HK-2 (cell line): ENCODE data around the gene ERF.
A peak's percentile ranks its signal among the peaks of the same experiment; 100 is the strongest.

ENCODE experiments used
- DNase-seq: peaks from one replicate; pipeline ENCODE4 v3.0.0-alpha.2; 2018; ENCODE audit not compliant: unreplicated experiment

Gene ERF

DNA sequence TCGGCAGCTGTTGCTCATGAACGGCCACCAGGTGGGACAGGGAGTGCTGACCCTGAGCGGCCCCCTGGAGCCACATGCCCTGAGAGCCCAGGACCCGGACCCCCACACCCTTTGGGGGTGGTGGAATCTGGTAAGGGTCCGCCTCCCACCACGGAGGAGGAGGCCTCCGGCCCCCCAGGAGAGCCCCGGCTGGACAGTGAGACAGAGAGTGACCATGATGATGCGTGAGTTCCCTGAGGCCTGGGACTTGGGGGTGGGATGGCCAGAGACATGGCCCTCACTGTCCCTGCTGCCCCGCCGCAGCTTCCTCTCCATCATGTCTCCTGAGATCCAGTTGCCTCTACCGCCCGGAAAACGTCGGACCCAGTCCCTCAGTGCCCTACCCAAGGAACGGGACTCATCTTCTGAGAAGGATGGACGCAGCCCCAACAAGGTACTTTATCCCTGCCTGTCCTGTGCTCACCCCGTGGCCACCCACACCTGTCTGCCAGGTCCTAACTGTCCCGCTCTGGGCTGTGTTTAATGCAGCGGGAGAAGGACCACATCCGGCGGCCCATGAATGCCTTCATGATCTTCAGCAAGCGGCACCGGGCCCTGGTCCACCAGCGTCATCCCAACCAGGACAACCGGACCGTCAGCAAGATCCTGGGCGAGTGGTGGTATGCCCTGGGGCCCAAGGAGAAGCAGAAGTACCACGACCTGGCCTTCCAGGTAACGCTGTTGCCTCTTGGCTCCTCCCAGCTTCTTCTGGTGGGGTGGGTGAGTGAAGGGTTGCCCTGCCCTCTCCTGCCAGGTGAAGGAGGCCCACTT lies 32.3 kb upstream of the ERF start:
- no peak for DNase-seq

DNA sequence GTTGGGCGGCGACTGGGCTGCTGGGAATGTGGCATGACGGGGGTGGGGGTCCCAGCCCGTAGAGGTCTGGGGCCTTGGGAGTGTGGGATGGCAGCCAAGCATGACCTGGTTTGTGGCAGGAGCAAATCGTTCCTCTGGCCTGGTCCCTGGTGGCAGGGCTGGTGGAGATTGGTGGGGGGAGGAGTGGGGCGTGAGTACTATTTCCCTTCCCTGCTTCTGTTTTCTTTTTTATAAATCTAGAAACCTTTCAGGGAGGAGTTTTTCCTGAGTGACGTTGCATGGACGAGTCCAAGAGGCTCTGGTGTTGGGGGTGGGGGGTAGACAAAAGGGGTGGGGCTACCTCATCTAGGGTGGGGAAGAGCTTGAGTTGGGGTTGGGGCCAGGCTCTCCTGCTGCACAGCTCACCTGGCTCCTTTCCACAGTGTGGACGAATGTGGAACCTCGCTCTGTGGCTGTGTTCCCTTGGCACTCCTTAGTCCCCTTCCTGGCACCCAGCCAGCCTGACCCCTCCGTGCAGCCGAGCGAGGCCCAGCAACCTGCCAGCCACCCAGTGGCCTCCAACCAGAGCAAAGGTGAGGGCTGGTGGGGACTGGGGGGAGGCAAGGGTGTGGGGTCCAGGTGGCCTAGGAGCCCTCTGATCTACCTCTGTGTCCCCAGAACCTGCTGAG lies 31.6 kb upstream of the ERF start:
- DNase-seq = no peak

DNA sequence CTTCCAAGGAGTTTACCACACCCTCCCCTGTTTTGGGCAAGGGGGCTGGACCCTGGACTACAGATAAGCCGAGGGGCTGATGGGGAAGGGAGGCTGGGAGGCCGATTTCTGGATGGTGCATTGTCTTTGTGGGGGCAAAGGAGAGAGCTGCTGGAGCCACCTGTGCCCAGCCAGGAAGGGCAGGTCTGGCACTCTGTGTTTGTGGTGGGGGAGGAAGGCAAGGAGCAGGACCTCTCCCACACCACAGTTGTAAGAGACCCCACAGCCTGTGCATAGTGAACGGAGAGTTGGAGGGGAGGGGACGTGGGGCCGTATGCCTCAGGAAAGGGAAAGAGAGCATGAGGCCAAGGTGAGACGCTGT lies 31.0 kb upstream of the ERF start:
- no peak for DNase-seq

DNA sequence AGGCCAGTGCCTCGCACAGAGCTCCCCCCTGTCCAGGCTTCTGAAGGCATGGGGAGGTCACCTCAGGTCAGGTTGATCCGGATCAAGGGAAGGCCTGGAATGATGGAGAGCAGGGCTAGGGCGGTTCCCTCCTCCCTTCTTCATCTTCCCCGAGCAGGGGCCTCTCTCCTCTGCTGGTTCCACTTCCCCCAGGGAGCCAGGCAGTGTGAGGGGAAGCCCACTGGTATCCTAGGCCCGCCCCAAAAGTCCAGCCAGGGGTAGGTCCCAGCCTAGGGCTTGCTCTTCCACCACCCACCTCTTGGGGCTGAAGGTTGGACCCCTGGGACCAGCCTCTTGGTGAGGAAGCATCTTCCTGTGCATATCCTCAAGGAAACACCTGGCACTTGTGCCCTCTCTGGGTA lies 30.6 kb upstream of the ERF start:
- no peak for DNase-seq

DNA sequence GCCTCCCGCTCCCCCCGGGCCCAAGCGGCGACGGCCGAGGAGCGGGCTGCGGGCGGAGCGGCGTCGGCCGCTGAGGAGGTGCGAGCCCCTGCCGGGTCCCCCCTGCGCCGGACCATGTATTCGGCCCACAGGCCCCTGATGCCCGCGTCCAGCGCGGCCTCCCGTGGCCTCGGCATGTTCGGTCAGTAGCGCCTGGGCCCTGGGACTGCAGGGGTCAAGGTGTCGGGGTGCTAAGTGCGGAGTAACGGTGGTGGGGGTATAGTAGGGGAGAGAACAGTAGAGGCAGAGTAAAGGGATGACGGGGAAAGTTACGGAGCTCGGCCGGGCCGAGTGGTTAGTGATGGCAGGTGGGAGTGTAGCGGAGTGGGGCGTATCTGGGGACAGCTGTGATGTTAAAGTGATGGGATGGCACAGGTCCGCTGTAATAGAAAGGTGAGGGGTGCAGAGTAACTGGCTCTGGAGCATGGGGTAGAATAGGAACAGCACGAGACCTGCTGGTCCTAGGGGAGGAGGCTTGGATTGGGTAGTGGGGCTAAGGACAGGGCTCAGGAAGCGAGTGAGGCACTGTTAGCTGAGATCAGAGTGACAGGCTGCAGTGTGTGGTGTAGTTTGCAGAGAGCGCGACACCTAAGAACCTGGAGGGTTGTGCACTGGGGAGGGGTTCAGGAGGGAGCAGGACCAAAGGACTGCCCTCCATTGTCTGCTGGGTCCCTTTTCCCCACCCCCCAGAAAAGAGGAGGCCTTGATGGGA lies 29.8 kb upstream of the ERF start:
- no peak for DNase-seq

DNA sequence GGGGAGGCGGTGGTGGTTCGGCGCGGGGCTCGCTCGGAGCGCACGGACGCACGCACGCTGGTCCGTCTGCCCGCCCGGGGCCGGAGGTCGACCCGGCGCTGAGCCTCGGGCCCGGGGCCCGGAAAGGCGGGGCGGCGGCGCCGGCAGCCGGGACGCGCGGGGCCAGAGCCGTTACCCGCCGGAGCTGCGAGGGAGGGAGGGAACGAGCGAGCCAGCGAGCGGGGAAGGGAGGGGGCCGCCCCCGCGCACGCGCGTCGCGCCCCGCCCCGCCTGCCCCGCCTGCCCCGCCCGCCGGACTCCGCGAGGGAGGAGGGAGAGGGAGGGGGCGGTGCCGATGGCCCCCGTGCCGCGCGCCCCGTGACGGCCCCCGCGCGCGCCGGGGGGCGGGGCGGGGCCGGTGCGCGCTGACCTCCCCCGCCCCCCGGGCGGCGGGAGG lies 29.2 kb upstream of the ERF start:
- peak; percentile 85 for DNase-seq

DNA sequence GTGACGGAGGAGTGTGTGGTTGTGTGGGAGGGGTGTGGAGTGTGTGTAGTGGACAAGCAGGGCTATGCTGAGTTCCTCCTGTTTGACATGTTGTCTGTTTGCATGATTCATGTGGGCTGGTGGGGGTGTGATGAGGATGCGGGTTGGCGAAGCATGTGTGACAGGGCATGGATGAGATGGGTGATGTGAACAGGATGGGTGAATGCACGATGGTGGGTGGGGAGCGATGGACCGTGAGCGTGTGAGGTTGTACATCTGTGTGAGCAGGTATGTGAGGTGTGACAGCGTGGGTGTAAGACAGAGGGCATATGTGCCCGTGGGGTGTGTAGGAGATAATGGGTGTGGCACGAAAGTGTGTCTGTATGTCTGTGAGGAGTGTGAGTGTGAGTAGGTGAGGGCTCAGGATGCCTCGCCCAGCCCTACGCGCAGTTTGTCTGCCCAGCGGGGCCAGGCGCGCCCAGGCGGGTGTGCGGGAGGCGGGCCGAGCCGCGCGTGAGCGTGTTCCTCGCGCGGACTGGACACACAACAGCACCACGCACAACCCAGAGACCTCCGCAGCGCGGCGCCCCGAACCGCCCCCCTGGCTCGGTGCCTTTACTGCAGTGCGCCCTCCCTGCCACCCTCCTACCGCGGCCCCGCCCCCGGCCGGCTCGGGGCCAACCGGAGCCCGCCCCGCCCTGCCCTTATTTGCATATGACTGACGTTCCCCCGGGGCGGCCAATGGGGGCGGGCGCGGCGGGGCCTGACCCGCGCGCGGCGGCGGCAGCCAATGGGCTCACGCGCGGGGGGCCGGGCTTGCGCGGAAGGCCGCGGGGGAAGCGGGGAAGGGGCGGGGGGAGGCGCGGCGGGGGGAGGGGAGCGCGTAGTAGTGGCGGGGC lies 28.5 kb upstream of the ERF start:
- peak; percentile 92 for DNase-seq

DNA sequence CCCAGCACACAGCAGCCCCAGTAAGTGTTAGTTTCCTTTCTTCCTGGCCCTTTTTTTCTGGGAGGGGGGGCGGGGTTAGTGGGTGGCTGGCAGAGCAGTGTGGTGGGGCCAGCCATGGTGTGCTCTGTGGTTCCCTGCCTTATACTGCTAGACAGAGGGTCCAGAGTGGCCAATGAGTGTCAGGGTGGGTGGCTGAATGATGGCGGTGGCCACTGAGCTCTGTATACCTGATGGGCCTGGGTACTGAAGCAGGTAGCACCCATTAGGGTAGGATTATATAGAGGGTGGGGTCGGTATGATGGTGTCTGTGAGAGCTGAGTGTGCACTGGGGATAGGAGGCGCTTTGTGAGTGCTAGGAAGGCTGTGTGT lies 27.9 kb upstream of the ERF start:
- DNase-seq = peak; percentile 26

DNA sequence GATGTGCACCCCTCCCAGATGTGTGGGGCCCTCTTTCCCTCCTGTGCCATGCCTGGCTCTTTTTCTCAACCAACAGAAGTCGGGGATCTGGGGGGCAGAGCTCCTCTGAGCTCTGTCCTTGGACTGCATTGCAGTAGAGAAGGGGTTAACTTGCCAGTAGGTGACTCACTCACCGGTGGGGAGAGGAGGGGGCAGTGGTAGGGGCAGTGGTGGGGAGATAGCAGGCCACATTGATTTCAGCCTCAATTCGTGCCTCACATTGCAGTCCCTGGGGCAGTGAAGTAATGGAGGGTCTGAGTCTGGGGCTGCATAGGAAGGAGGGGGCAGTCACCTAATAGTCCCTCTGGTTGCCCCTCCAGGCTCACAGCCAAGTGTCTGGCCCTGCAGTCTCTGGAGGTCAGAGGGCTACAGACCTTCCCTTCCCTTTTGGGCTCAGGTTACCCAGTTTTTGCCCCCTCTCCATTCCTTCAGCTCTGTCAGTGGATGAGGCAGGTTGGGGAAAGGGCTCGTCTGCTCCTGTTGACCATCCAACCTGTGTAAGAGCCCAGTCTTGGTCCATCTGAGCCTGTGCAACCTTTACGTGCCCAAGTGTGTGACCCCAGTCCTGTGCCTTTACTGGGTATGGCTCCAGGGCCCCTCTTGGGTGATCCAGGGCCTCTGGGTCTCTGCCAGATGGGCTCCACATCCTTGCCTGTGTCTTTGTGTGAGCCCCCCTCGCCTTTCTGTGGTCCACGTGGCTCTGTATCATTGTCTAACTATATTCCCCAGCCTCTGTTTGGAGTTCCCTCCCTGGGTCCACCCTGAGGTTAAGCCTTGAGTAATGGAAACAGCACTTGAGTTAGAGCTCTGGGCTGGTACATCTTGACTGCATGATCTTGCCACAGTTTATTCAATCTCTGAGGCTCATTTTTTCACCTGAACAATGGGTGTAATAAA lies 27.2 kb upstream of the ERF start:
- DNase-seq = peak; percentile 52

DNA sequence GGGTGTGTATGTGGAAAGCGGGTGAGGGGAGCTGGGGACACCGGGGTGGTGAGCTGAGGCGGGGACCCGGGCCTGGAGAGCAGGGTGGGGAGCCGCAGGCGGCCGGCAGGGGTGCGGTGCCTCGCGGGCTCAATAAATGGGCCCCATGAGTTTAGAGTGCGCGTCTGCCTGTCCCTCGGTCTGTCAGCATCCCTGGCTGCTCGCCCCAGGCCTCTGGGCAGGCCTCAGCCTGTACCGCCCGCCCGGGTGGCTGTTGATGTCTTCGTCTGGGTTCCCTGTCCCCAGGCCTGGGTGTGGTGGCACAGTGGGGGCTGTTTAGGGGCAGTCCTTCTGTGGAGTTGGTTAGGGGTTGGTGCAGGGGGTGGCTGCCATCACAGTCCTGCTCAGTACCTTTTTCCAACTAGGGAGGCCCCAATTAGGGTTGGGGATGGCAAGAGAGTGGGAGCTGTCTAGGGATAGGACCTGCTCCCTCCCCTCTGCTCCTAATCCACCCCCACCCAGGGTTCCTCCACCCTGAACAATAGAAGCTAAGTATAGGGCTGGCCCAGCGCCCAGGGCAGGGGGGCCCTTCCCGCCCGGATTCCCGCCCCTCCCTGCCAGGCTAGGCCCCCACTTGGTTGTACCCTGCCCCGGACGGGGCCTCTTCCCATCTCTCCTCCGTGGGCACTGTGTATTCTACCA lies 26.4 kb upstream of the ERF start:
- DNase-seq = peak; percentile 49

DNA sequence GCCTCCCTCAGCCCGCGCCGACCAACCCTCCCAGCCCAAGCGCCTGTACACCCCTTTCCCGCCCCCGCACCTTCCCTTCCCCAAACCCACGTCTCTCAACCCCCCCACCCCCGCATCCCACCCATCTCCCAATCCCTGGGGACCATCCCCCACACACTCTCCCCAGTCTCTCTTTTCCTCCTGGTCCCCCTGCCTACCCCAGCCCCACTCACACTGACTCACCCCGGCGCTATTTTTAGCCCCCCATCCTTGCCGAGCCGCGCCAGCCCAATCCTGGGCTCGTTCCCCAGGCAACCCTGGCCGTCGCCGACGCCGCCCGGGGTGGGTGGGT lies 25.9 kb upstream of the ERF start:
- DNase-seq = peak; percentile 47

DNA sequence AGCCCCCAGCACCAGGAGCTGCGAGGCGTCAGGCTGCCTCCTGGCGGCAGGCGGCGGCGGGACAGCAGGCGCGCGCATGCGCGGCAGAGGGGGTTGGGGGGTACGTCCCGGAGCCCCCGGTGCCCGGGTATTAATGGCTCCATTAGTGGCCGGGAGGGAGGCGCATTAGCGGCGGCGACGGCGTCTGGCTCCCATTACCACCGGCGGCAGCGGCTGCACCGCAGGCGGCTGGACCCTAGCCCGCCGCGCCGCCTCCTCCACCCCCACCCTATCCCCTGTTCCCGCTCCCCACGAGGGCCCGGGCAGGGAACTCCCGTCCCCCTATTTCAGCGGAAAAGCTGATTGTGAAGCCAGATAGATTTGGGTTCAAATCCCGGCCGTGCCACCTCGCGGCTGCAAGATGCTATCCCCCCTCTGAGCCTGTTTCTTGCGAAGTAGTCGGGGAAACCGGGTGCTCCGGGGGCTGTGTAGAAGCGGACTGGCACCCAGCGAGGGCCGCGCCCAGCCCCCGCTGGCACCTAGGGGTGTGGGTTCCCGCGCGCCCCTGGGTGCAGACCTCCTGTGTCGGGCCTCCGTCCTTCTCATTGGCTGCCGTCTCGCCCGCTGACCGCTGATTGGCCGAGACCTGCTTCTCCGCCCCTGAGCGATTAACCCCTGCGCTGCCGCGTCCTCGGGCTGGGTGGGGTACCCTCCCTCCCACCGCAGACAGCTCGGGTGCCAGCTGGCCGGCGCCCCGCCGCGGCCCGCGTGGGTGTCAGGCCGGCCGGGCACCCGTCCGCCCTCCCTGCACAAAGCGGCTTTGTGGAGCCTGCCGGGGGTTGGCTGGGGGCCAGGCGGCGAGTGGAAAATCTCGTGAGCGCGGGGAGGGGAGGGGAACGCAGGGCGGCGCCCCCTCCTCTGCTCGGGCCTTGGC lies 25.2 kb upstream of the ERF start:
- DNase-seq = peak; percentile 94

DNA sequence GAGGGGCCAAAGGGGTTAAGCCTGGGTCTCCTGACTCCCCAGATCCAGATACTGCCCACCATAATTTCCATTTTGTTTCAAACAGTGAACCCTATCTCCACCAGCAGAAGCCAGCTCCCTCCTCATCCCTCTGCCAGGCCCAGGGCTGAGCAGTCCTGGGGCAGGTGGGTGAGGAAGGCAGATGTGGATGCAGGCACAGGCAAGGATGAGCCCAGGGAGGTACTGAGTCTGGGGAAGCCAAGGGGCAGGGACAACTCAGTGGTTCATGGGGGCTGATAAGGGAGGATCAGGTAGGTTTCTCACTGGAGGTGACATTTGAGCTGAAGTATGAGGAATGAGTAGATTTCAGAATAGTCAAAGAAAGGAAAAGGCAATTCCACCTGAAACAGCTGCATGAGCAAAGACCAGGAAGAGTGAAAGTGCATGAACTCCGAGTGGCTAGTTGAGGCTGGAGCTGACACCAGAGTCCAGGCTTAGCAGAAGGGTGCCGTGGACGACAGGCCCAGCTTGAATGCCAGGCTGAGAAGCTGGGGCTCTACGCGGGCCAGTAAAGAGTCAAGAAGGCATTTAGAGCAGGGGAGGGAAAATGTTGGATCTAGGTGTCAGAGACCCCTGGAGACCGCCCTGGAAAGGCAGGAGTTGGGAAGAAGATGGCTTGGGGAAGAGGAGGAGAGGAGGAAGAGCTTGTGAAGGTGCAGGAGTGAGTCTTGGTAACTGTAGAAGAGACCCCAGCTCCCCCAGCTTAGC lies 24.4 kb upstream of the ERF start:
- DNase-seq = no peak

DNA sequence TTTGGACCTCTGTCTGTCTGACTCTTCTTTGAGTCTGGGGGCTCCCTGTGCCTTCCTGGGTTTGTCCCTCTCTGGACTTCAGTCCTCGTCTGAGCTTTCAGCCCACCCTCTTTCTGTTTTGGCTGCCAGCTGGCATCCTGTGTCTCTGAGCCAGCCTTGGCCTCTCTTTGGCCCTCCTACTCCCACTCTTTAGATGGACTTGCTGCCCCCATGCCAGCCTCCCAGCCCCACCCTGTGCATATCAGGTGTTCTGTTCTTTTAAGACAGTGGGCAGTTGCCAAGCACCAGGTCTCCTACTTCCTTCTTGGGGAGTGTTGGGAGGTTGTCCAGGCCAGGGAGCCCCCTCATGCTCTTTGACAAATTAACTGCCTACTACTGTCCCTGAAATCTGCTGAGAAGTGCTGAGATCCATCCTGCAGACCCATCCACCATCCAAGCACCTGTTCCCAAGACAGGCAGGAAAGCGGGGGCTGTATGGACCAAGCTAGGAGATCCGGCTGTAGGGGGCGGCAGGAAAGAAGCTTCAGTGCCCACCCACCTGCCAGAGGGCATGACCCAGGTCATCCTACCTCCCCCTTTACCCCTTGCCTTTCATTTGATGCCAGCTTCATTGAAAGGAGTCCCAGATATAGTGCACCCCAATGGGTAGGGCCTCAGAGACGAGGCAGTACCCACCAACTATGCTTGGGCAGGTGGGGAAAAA lies 23.7 kb upstream of the ERF start:
- no peak for DNase-seq

DNA sequence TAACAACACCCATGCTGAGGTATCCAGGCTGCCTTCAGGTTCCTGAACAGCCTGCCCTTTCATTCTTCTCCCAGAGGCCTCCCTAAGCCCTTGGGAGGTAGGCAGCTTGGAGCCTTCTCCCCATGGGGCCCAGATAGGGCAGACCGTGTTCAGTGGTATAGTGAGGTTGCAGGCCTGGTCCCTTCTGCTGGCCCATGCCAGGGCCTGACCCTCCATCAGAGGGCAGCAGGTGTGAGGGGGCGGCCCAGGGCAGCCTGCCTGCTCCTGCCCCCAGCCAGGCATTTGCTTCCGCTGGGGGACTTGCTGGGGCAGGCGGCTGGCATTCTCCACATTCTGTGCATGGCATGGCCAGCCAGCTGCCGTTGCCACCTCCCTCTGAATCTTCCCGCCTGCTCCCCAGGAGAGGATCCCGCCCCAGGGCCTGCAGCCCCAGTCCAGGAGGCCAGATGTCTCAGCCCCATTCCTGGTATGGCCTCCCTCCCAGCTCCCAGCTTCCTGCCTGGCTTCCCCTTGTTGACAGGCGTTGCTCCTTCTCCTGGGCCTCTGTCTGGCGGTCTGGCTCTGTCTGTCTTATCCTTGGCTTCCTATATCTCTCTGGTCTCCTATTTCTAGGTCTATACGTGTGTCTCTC lies 23.0 kb upstream of the ERF start:
- peak; percentile 49 for DNase-seq

DNA sequence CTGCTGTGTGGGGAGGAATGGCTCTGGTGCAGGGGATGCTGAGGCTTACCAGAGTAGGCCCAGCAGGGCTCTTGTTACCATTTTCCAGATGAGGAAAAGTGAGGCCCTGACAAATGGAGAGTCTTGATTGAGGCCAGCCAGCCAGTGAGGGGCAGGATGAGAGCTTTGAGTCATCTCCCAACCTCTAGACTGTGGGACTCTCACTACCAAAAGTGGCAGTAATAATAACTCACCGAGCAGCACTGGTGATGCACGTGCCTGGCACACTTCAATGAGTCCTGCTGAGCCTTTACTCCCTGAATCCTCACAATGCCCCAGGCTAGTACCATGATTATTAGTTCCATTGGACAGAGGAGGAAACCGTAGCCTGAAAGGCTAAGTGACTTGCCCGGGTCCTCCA lies 21.9 kb upstream of the ERF start:
- no peak for DNase-seq

DNA sequence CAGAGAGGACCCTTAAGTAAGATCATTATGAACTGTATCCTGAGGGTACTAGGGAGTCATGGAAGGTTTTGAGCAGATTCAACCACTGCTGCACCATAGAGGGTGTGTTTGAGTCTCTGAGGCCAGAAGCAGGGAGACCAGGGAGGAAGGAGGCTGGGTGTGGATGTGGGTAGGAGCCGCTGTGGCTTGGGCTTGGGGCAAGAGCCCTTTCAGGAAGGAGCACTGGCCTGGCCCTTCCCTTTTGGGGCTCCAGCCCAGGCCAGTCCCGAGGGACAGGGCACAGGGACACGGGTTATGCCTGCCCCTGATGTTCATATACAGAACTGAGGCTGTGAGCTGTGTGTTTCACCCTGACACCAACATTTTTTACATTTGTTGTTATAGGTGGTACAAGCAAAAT lies 21.4 kb upstream of the ERF start:
- no peak for DNase-seq
